SK-N-SH treated with all-trans-retinoic acid at 6 μM for 48 hours (cell line): ENCODE measurements around the gene OR4C11.

Source experiments
- ATAC-seq: fragments of 200-7000 bp; cut with Tn5 transposase; 3 replicates; pipeline ENCODE4 v1.9.1; 2020; ENCODE audit warnings: mild to moderate bottlenecking, moderate library complexity
- ARNTL ChIP-seq: fragments of 450-650 bp; formaldehyde crosslinking; IDR thresholded peaks from 2 replicates; pipeline ENCODE4 v1.5.0; 2020; ENCODE audit warnings: low read depth, mild to moderate bottlenecking, moderate library complexity, borderline replicate concordance
- ESRRG ChIP-seq: fragments of 250-450 bp; sonication (Bioruptor Pico); IDR thresholded peaks from 2 replicates; pipeline ENCODE4 v1.6.1; 2021; ENCODE audit warnings: mild to moderate bottlenecking
- GLIS3 ChIP-seq: fragments of 250-450 bp; sonication (Bioruptor Pico); IDR thresholded peaks from 2 replicates; pipeline ENCODE4 v1.5.0; 2020; ENCODE audit warnings: mild to moderate bottlenecking, moderate library complexity
- ISL1 ChIP-seq: fragments of 250-450 bp; sonication (Bioruptor Pico); IDR thresholded peaks from 2 replicates; pipeline ENCODE4 v2.1.2; 2022; ENCODE audit warnings: mild to moderate bottlenecking, moderate library complexity
- OSR1 ChIP-seq: fragments of 250-450 bp; sonication (Bioruptor Pico); IDR thresholded peaks from 2 replicates; pipeline ENCODE4 v1.8.0; 2022; ENCODE audit warnings: moderate library complexity, mild to moderate bottlenecking, inconsistent platforms
- PPARA ChIP-seq: fragments of 250-450 bp; sonication (Bioruptor Pico); IDR thresholded peaks from 2 replicates; pipeline ENCODE4 v1.5.0; 2020; ENCODE audit warnings: mild to moderate bottlenecking, borderline replicate concordance
- RARB ChIP-seq: fragments of 250-450 bp; sonication (Bioruptor Pico); IDR thresholded peaks from 2 replicates; pipeline ENCODE4 v1.8.0; 2021; ENCODE audit warnings: mild to moderate bottlenecking, moderate library complexity
- SNAI2 ChIP-seq: fragments of 250-450 bp; sonication (Bioruptor Pico); IDR thresholded peaks from 2 replicates; pipeline ENCODE4 v1.5.0; 2020; ENCODE audit warnings: mild to moderate bottlenecking, moderate library complexity
- TCF4 ChIP-seq: fragments of 250-450 bp; sonication (Bioruptor Pico); IDR thresholded peaks from 2 replicates; pipeline ENCODE4 v1.8.0; 2021; ENCODE audit warnings: mild to moderate bottlenecking, moderate library complexity, borderline replicate concordance
- TOX ChIP-seq: fragments of 250-450 bp; sonication (Bioruptor Pico); IDR thresholded peaks from 2 replicates; pipeline ENCODE4 v1.8.0; 2021; ENCODE audit warnings: mild to moderate bottlenecking, moderate library complexity, borderline replicate concordance
- TSHZ2 ChIP-seq: fragments of 250-450 bp; sonication (Bioruptor Pico); IDR thresholded peaks from 2 replicates; pipeline ENCODE4 v1.5.0; 2020; ENCODE audit warnings: mild to moderate bottlenecking, moderate library complexity
- ZC3H10 ChIP-seq: fragments of 250-450 bp; sonication (Bioruptor Pico); IDR thresholded peaks from 2 replicates; pipeline ENCODE4 v1.5.1; 2021; ENCODE audit warnings: mild to moderate bottlenecking, moderate library complexity
- ZFP3 ChIP-seq: fragments of 250-450 bp; sonication (Bioruptor Pico); IDR thresholded peaks from 2 replicates; pipeline ENCODE4 v1.5.0; 2020; ENCODE audit warnings: mild to moderate bottlenecking, moderate library complexity
- ZFP30 ChIP-seq: fragments of 450-650 bp; formaldehyde crosslinking; IDR thresholded peaks from 2 replicates; pipeline ENCODE4 v1.5.0; 2022; ENCODE audit warnings: mild to moderate bottlenecking, moderate library complexity
- ZNF565 ChIP-seq: fragments of 450-650 bp; formaldehyde crosslinking; conservative IDR thresholded peaks from 2 replicates; pipeline ENCODE4 v1.5.0; 2020; ENCODE audit warnings: low read depth, mild to moderate bottlenecking, moderate library complexity
- ZNF70 ChIP-seq: fragments of 450-650 bp; formaldehyde crosslinking; IDR thresholded peaks from 2 replicates; pipeline ENCODE4 v1.5.0; 2020; ENCODE audit warnings: mild to moderate bottlenecking, moderate library complexity
- ZNF8 ChIP-seq: fragments of 450-650 bp; formaldehyde crosslinking; IDR thresholded peaks from 2 replicates; pipeline ENCODE4 v1.5.0; 2020; ENCODE audit warnings: mild to moderate bottlenecking, moderate library complexity
- TF ChIP-seq, protein P1 (sequence below): fragments of 250-450 bp; sonication (Bioruptor Pico); IDR thresholded peaks from 2 replicates; pipeline ENCODE4 v1.5.1; 2020; ENCODE audit warnings: low read depth, mild to moderate bottlenecking, moderate library complexity
- TF ChIP-seq, protein P2 (sequence below): fragments of 250-450 bp; sonication (Bioruptor Pico); IDR thresholded peaks from 2 replicates; pipeline ENCODE4 v1.5.1; 2021; ENCODE audit warnings: mild to moderate bottlenecking, moderate library complexity
- TF ChIP-seq, protein P3 (sequence below): fragments of 250-450 bp; sonication (Bioruptor Pico); IDR thresholded peaks from 2 replicates; pipeline ENCODE4 v1.8.0; 2020; ENCODE audit warnings: mild to moderate bottlenecking, moderate library complexity, borderline replicate concordance
- TF ChIP-seq, protein P4 (sequence below): fragments of 250-450 bp; sonication (Bioruptor Pico); IDR thresholded peaks from 2 replicates; pipeline ENCODE4 v1.8.0; 2021; ENCODE audit warnings: low read depth, mild to moderate bottlenecking, moderate library complexity, borderline replicate concordance

The OR4C11 gene

DNA sequence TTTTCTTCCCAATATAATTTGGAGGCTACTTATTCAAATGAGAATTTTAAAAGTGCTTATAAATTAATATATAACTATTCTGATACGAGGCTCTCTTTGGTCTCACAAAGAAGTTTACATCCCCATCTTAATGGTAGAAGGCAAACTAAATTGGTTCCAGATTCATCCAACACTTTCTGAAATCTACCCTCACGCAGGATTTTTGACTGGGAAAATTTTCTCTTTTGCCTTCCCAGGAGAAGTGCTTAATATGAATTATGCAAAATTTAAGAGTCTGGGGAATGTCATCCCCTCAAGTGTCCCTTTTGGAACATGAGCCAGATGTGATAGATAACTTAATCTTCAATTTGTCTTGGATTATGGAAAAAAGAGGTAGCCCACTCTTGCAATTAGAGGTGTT, at the start of gene OR4C11:
OR4C11 (minus strand) TSS at position 101 of the 400 bp plus-strand sequence. CDS start 3,272 bp downstream, outside the sequence.
- TF ChIP-seq, protein P1, sequence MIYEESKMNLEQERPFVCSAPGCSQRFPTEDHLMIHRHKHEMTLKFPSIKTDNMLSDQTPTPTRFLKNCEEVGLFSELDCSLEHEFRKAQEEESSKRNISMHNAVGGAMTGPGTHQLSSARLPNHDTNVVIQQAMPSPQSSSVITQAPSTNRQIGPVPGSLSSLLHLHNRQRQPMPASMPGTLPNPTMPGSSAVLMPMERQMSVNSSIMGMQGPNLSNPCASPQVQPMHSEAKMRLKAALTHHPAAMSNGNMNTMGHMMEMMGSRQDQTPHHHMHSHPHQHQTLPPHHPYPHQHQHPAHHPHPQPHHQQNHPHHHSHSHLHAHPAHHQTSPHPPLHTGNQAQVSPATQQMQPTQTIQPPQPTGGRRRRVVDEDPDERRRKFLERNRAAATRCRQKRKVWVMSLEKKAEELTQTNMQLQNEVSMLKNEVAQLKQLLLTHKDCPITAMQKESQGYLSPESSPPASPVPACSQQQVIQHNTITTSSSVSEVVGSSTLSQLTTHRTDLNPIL (CRISPR knock-in tag): no peak
- TF ChIP-seq SNAI2 (CRISPR knock-in tag): no peak
- no peak for TF ChIP-seq ISL1 (CRISPR knock-in tag)
- TF ChIP-seq RARB (CRISPR knock-in tag): no peak
- no peak for TF ChIP-seq ZC3H10 (CRISPR knock-in tag)
- TF ChIP-seq PPARA: no peak
- no peak for TF ChIP-seq ZNF565
- TF ChIP-seq, protein P2, sequence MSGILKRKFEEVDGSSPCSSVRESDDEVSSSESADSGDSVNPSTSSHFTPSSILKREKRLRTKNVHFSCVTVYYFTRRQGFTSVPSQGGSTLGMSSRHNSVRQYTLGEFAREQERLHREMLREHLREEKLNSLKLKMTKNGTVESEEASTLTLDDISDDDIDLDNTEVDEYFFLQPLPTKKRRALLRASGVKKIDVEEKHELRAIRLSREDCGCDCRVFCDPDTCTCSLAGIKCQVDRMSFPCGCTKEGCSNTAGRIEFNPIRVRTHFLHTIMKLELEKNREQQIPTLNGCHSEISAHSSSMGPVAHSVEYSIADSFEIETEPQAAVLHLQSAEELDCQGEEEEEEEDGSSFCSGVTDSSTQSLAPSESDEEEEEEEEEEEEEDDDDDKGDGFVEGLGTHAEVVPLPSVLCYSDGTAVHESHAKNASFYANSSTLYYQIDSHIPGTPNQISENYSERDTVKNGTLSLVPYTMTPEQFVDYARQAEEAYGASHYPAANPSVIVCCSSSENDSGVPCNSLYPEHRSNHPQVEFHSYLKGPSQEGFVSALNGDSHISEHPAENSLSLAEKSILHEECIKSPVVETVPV (CRISPR knock-in tag): no peak
- no peak for TF ChIP-seq ARNTL
- TF ChIP-seq TSHZ2 (CRISPR knock-in tag): no peak
- TF ChIP-seq, protein P3, sequence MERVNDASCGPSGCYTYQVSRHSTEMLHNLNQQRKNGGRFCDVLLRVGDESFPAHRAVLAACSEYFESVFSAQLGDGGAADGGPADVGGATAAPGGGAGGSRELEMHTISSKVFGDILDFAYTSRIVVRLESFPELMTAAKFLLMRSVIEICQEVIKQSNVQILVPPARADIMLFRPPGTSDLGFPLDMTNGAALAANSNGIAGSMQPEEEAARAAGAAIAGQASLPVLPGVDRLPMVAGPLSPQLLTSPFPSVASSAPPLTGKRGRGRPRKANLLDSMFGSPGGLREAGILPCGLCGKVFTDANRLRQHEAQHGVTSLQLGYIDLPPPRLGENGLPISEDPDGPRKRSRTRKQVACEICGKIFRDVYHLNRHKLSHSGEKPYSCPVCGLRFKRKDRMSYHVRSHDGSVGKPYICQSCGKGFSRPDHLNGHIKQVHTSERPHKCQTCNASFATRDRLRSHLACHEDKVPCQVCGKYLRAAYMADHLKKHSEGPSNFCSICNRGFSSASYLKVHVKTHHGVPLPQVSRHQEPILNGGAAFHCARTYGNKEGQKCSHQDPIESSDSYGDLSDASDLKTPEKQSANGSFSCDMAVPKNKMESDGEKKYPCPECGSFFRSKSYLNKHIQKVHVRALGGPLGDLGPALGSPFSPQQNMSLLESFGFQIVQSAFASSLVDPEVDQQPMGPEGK: no peak
- TF ChIP-seq ZNF70 (CRISPR knock-in tag): no peak
- TF ChIP-seq GLIS3: no peak
- TF ChIP-seq ZFP3 (CRISPR knock-in tag): no peak
- no peak for TF ChIP-seq ESRRG (CRISPR knock-in tag)
- no peak for ATAC-seq

GRCh38 chr11:55655096-55655495, 47.7 kb upstream of the OR4C11 start:
- no peak for TF ChIP-seq SNAI2 (CRISPR knock-in tag)
- no peak for TF ChIP-seq ISL1 (CRISPR knock-in tag)
- TF ChIP-seq ARNTL: no peak
- no peak for TF ChIP-seq ZFP3 (CRISPR knock-in tag)
- no peak for ATAC-seq

GRCh38 chr11:55652560-55652959, 45.1 kb upstream of the OR4C11 start:
- TF ChIP-seq, protein P4, sequence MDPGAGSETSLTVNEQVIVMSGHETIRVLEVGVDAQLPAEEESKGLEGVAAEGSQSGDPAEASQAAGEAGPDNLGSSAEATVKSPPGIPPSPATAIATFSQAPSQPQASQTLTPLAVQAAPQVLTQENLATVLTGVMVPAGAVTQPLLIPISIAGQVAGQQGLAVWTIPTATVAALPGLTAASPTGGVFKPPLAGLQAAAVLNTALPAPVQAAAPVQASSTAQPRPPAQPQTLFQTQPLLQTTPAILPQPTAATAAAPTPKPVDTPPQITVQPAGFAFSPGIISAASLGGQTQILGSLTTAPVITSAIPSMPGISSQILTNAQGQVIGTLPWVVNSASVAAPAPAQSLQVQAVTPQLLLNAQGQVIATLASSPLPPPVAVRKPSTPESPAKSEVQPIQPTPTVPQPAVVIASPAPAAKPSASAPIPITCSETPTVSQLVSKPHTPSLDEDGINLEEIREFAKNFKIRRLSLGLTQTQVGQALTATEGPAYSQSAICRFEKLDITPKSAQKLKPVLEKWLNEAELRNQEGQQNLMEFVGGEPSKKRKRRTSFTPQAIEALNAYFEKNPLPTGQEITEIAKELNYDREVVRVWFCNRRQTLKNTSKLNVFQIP (CRISPR knock-in tag): no peak
- no peak for TF ChIP-seq ZNF70 (CRISPR knock-in tag)
- TF ChIP-seq PPARA: no peak
- TF ChIP-seq RARB (CRISPR knock-in tag): no peak
- TF ChIP-seq ISL1 (CRISPR knock-in tag): no peak
- no peak for TF ChIP-seq TOX (CRISPR knock-in tag)
- no peak for TF ChIP-seq ZFP3 (CRISPR knock-in tag)
- no peak for TF ChIP-seq ARNTL
- TF ChIP-seq TCF4 (CRISPR knock-in tag): no peak
- TF ChIP-seq, protein P2 (CRISPR knock-in tag): no peak
- TF ChIP-seq ZNF565: no peak
- TF ChIP-seq TSHZ2 (CRISPR knock-in tag): no peak
- TF ChIP-seq ESRRG (CRISPR knock-in tag): no peak
- no peak for TF ChIP-seq SNAI2 (CRISPR knock-in tag)
- TF ChIP-seq OSR1 (CRISPR knock-in tag): no peak
- no peak for TF ChIP-seq ZC3H10 (CRISPR knock-in tag)
- TF ChIP-seq, protein P1 (CRISPR knock-in tag): no peak
- TF ChIP-seq ZNF8: no peak
- TF ChIP-seq ZFP30 (CRISPR knock-in tag): no peak
- TF ChIP-seq, all 23 proteins: peak for 0
- no peak for ATAC-seq
